Trophoblast cell (in vitro differentiated cells and primary cell): Measurements from ENCODE around the gene SEMA3F.

Source experiments
- DNase-seq, 2 donors: peaks; one replicate each; pipeline ENCODE4 v3.0.0-alpha.2; 2016
- H2AFZ ChIP-seq: 2 replicates; pipeline ENCODE4 v1.6.1; 2013; ENCODE audit warnings: low read length, moderate library complexity, mild to moderate bottlenecking; ENCODE audit not compliant: insufficient read depth, poor library complexity
- H2AK5ac ChIP-seq: 2 replicates; pipeline ENCODE4 v1.6.1; 2013; ENCODE audit warnings: mild to moderate bottlenecking, low read length
- H2BK120ac ChIP-seq: 2 replicates; pipeline ENCODE4 v1.6.1; 2013; ENCODE audit warnings: low read length, mild to moderate bottlenecking, moderate library complexity; ENCODE audit not compliant: insufficient read depth, poor library complexity
- H2BK12ac ChIP-seq: 2 replicates; pipeline ENCODE4 v1.6.1; 2013; ENCODE audit warnings: mild to moderate bottlenecking, low read length, moderate library complexity
- H2BK5ac ChIP-seq: 2 replicates; pipeline ENCODE4 v1.6.1; 2013; ENCODE audit warnings: low read length, low read depth, moderate library complexity, mild to moderate bottlenecking; ENCODE audit not compliant: poor library complexity
- H3K14ac ChIP-seq: 2 replicates; pipeline ENCODE4 v1.6.1; 2013; ENCODE audit warnings: mild to moderate bottlenecking, low read length
- H3K18ac ChIP-seq: 2 replicates; pipeline ENCODE4 v1.6.1; 2013; ENCODE audit warnings: mild to moderate bottlenecking, low read length
- H3K23ac ChIP-seq: 2 replicates; pipeline ENCODE4 v1.6.1; 2013; ENCODE audit warnings: low read length
- H3K27ac ChIP-seq: 2 replicates; pipeline ENCODE4 v1.5.1; 2013; ENCODE audit warnings: low read depth, mild to moderate bottlenecking, inconsistent platforms, low read length, moderate library complexity
- H3K27me3 ChIP-seq: 2 replicates; pipeline ENCODE4 v1.6.1; 2013; ENCODE audit warnings: inconsistent platforms, mild to moderate bottlenecking, low read length, moderate library complexity; ENCODE audit not compliant: insufficient read depth
- H3K36me3 ChIP-seq, 2 experiments: 1 replicate in 1 of 2; 2 replicates in 1 of 2; pipeline ENCODE4 v1.6.1; 2013; ENCODE audit warnings: low read length in 2 of 2, mild to moderate bottlenecking in 2 of 2, moderate library complexity in 1 of 2; ENCODE audit not compliant: insufficient read depth in 2 of 2, control insufficient read depth in 1 of 2
- H3K4ac ChIP-seq: 2 replicates; pipeline ENCODE4 v1.6.1; 2013; ENCODE audit warnings: low read depth, mild to moderate bottlenecking, low read length, moderate library complexity
- H3K4me1 ChIP-seq, 2 experiments: 1 replicate in 1 of 2; 2 replicates in 1 of 2; pipeline ENCODE4 v1.6.1; 2013; ENCODE audit warnings: low read length in 2 of 2, mild to moderate bottlenecking in 2 of 2, moderate library complexity in 1 of 2; ENCODE audit not compliant: insufficient read depth in 2 of 2, control insufficient read depth in 1 of 2
- H3K4me2 ChIP-seq: 2 replicates; pipeline ENCODE4 v1.6.1; 2013; ENCODE audit warnings: inconsistent platforms, mild to moderate bottlenecking, low read length, moderate library complexity
- H3K4me3 ChIP-seq: 2 replicates; pipeline ENCODE4 v1.5.1; 2013; ENCODE audit warnings: mild to moderate bottlenecking, low read depth, low read length, inconsistent platforms
- H3K79me1 ChIP-seq: one replicate; pipeline ENCODE4 v1.6.1; 2013; ENCODE audit warnings: low read length
- H3K79me2 ChIP-seq: 2 replicates; pipeline ENCODE4 v1.6.1; 2013; ENCODE audit warnings: low read length, mild to moderate bottlenecking; ENCODE audit not compliant: control insufficient read depth, insufficient read depth, poor library complexity
- H3K9ac ChIP-seq: 2 replicates; pipeline ENCODE4 v1.6.1; 2013; ENCODE audit warnings: mild to moderate bottlenecking, low read length
- H3K9me3 ChIP-seq: 2 replicates; pipeline ENCODE4 v1.6.1; 2013; ENCODE audit warnings: low read depth, mild to moderate bottlenecking, control low read depth, inconsistent platforms, low read length; ENCODE audit not compliant: insufficient read depth
- H4K12ac ChIP-seq: 2 replicates; pipeline ENCODE4 v1.6.1; 2013; ENCODE audit warnings: low read depth, mild to moderate bottlenecking, low read length, moderate library complexity
- H4K8ac ChIP-seq: 2 replicates; pipeline ENCODE4 v1.6.1; 2013; ENCODE audit warnings: low read depth, mild to moderate bottlenecking, low read length, moderate library complexity
- H4K91ac ChIP-seq: one replicate; pipeline ENCODE4 v1.6.1; 2013; ENCODE audit warnings: low read depth, mild to moderate bottlenecking, low read length, moderate library complexity
- WGBS: extraction: QIAGEN DNeasy Blood & Tissue Kit; methylation state at CpG from one replicate; pipeline ENCODE4 v1.1.7; 2013; ENCODE audit warnings: missing lambda C conversion rate; ENCODE audit not compliant: insufficient read length, insufficient coverage; ENCODE audit errors: extremely low coverage; 5-methylcytosine and 5-hydroxymethylcytosine counted together

The SEMA3F gene

DNA sequence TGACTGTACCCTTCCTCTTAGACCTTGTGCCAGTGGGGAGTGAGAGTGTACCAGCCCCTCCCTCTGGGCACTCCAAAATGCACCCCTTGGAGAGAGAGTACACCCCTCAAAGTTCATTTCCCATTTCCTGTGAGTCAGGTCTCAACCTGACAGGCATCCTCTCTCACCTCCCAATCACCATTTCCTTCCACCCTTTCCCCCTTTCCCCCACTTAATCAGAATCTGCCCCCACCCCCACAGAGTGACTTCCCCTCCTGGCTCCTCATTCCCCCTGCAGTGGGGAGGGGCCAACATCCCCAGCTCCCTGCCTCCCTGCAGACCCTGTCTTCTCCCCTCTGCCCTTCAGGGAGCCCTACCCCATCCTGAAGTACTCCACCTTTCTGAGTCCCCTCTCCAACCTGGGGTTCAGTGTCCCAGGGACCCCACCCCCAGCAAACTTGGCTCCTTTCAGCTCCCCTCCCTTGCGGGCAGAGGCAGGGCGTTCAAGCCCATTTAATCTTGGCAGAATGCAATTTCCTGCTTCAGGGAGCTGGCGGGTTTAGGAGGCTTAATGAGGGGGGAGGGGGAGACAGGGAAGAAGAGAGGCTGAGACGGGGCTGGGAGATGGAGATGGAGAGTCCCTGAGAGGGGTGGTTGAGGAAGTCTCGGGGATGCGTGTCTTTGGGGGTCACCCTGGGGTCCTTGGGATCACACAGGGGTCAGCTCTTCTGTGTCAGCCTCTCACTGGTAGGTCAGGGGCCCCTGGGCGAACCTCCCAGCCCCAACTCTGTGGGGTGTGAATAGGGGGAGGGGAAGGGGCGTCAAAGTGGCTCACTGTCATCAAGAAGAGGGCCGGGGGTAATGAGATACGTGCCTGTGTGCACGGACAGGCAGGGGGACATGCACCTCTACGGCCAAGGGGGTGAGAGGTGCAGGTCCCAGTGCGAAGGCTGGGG, 16.6 kb upstream of the SEMA3F start:
- Histone ChIP-seq H3K9ac (no peak overlapping the region), H3K4ac (no peak overlapping the region)

DNA sequence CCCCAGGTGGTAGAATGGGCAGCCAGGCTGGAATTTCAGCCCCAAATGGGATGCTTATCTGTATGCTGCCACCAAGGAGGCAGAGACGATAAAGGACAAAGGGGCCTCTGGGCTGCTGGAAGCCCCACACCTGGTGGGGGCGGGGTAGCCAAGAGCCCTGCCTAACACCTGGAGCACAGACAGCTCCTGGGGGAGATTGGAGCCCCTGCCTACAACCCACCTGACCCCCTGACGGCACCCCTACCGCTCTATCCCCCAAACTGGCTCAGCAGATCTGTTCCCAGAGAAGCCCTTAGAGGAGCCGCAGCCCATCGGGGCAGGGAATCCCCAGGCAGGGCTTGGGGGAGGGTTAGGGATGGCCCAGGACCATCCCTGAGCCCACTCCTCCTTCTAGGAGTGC, 15.8 kb upstream of the SEMA3F start:
- Histone ChIP-seq H2BK5ac (no peak overlapping the region), H2AFZ (no peak overlapping the region), H3K4me3 (no peak overlapping the region), H2BK12ac (no peak overlapping the region), H3K14ac (no peak overlapping the region), H3K36me3 (no peaks in the 10 kb centered on the region), H3K79me2 (no peaks in the 10 kb centered on the region), H3K23ac (no peak overlapping the region), H2AK5ac (no peak overlapping the region), H3K27ac (no peak overlapping the region), H3K79me1 (no peaks in the 10 kb centered on the region), H3K4me2 (no peak overlapping the region), H3K27me3 (no peaks in the 10 kb centered on the region), H4K12ac (no peak overlapping the region), H3K4ac (no peak overlapping the region), H3K4me1 (peaks cover 2 to 6% of the 10 kb centered on the region in 2 experiments), H2BK120ac (no peak overlapping the region), H4K91ac (no peak overlapping the region), H4K8ac (no peak overlapping the region), H3K9me3 (no peaks in the 10 kb centered on the region), H3K18ac (no peak overlapping the region), H3K9ac (no peak overlapping the region)
- WGBS: no CpG with 5 or more reads among the region's 6 CpGs
- DNase-seq: no peak

More for the DNA sequence above, 16.6 kb upstream of the SEMA3F start:
- Histone ChIP-seq H2AFZ (no peak overlapping the region), H3K27me3 (no peaks in the 10 kb centered on the region), H3K14ac (no peak overlapping the region), H2BK12ac (no peak overlapping the region), H2AK5ac (no peak overlapping the region), H3K9me3 (peaks cover 2% of the 10 kb centered on the region), H3K27ac (no peak overlapping the region), H4K91ac (no peak overlapping the region), H3K4me3 (no peak overlapping the region), H3K36me3 (no peaks in the 10 kb centered on the region), H3K79me1 (no peaks in the 10 kb centered on the region), H2BK120ac (no peak overlapping the region), H3K4me1 (peaks cover 2 to 6% of the 10 kb centered on the region in 2 experiments), H4K8ac (no peak overlapping the region), H3K79me2 (no peaks in the 10 kb centered on the region), H3K18ac (no peak overlapping the region), H3K4me2 (no peak overlapping the region), H2BK5ac (no peak overlapping the region), H4K12ac (no peak overlapping the region), H3K23ac (no peak overlapping the region)
- no peak for DNase-seq
- WGBS: no CpG with 5 or more reads among the region's 13 CpGs

DNA sequence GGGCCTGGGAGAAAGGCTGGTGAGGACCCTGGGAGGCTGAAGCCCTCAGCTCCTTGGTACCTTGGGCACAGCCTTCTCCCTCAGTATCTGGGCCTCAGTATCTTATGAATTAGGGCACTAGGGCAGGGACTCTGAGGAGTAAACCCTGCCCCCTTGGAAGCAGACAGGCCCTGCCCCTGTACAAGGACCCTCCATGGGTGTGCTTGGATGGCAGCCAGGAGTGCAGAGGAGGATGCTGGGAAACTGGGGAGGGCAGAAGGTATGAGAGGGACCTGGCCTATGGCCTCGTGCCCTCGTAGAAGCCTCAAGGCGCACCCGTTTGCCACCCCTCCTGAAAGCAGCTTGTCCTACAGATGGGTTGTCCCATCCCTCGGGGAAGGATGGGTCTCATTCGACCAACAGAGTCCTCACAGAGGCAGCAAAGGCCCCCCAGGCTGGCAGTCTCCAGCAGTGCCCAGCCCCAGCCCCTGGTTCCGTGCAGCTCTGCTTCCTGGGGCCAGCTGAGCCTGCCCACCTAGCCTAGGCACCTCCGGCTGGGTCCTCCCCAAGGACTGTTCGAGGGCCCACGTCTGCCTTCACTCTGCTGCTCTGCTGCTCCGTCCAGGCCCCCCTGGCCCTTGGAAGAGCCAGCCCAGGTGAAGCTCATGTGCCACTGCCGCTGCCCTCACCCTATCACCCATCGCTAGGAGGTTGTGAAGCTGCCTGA, 15.3 kb upstream of the SEMA3F start:
- Histone ChIP-seq H3K79me1 (no peaks in the 10 kb centered on the region), H3K79me2 (no peaks in the 10 kb centered on the region), H2AK5ac (no peak overlapping the region), H4K91ac (no peak overlapping the region), H2BK12ac (no peak overlapping the region), H3K18ac (no peak overlapping the region), H4K12ac (no peak overlapping the region), H4K8ac (no peak overlapping the region), H3K4ac (no peak overlapping the region), H2BK5ac (no peak overlapping the region), H3K23ac (no peak overlapping the region), H3K4me2 (no peak overlapping the region), H3K4me1 (peaks cover 2 to 6% of the 10 kb centered on the region in 2 experiments), H3K14ac (no peak overlapping the region), H3K27me3 (no peaks in the 10 kb centered on the region), H2BK120ac (no peak overlapping the region), H3K27ac (no peak overlapping the region), H2AFZ (no peak overlapping the region), H3K36me3 (no peaks in the 10 kb centered on the region), H3K4me3 (no peak overlapping the region), H3K9ac (no peak overlapping the region), H3K9me3 (no peaks in the 10 kb centered on the region)
- no CpG with 5 or more reads among the region's 13 CpGs for WGBS
- DNase-seq: no peak

DNA sequence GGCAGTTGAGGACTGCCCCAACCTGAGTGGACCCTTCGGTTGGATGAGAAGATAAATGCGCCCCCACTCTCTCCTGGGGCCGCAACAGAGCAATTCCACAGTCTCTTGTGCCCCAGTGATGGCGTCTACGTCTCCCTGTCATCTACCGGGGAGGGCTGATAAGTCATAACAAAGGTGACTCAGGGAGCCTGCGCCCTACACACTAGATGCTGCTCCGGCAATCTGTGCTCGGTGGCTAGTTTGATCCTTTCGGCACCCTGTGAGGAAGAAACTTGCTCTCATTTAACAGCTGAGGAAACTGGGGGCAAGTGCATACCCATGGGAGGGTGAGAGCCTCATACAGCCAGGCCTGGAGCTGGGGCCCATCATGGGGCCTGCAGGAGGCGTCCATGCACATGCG, 14.1 kb upstream of the SEMA3F start:
- Histone ChIP-seq H3K23ac (no peak overlapping the region), H2BK12ac (no peak overlapping the region)

More for the DNA sequence above, 14.1 kb upstream of the SEMA3F start:
- Histone ChIP-seq H3K9ac (no peak overlapping the region), H3K4me2 (no peak overlapping the region), H2AK5ac (no peak overlapping the region), H3K4ac (no peak overlapping the region), H3K18ac (no peak overlapping the region), H3K79me1 (no peaks in the 10 kb centered on the region), H3K14ac (no peak overlapping the region), H3K79me2 (no peaks in the 10 kb centered on the region), H3K9me3 (no peaks in the 10 kb centered on the region), H3K27me3 (no peaks in the 10 kb centered on the region), H3K4me1 (peaks cover 2 to 6% of the 10 kb centered on the region in 2 experiments), H2AFZ (no peak overlapping the region), H2BK5ac (no peak overlapping the region), H4K12ac (no peak overlapping the region), H2BK120ac (no peak overlapping the region), H4K8ac (no peak overlapping the region), H4K91ac (no peak overlapping the region), H3K4me3 (no peak overlapping the region), H3K27ac (no peak overlapping the region), H3K36me3 (no peaks in the 10 kb centered on the region)
- no CpG with 5 or more reads among the region's 12 CpGs for WGBS
- DNase-seq: no peak
